HG02840 (cell line): ENCODE measurements around the gene LNPK.
"Not testable (repeated sequence)": the region's sequence is repeated elsewhere in the genome, so short reads cannot be mapped to it uniquely, and the experiment has no call there.

Experiments used
- ATAC-seq: cut with Tn5 transposase; IDR thresholded peaks from one replicate; pipeline ENCODE4 v1.9.1; 2021; ENCODE audit warnings: mild to moderate bottlenecking, moderate library complexity, moderate number of reproducible peaks; ENCODE audit not compliant: unreplicated experiment, low FRiP score

Gene LNPK

GRCh38 chr2:175913849-175914743 is 88.0 kb downstream of the LNPK start:
- ATAC-seq = not testable (repeated sequence)

- not testable (repeated sequence) for ATAC-seq
Measured at GRCh38 chr2:175913267-175913666, 88.8 kb downstream of the LNPK start.

GRCh38 chr2:175904035-175904434 is 98.0 kb downstream of the LNPK start:
- ATAC-seq = no peak

- no peak for ATAC-seq
Measured at GRCh38 chr2:175903384-175903936, 98.6 kb downstream of the LNPK start.

GRCh38 chr2:175895957-175896356 is 106.1 kb downstream of the LNPK start:
- ATAC-seq = not testable (repeated sequence)

- no peak for ATAC-seq
Measured at GRCh38 chr2:175892046-175892445, 110.0 kb downstream of the LNPK start.

- ATAC-seq = no peak
Measured at GRCh38 chr2:175890636-175891242, 111.3 kb downstream of the LNPK start.

GRCh38 chr2:175889701-175890302 is 112.3 kb downstream of the LNPK start:
- ATAC-seq = no peak

- ATAC-seq = no peak
Measured at GRCh38 chr2:175887776-175888175, 114.3 kb downstream of the LNPK start.

GRCh38 chr2:175884697-175885393 is 117.2 kb downstream of the LNPK start:
- no peak for ATAC-seq

- ATAC-seq = no peak
Measured at GRCh38 chr2:175883586-175884194, 118.4 kb downstream of the LNPK start.

GRCh38 chr2:175879679-175880078 is 122.4 kb downstream of the LNPK start:
- no peak for ATAC-seq

GRCh38 chr2:175877845-175878544 is 124.1 kb downstream of the LNPK start:
- no peak for ATAC-seq

- no peak for ATAC-seq
Measured at GRCh38 chr2:175874291-175874690, 127.8 kb downstream of the LNPK start.
